ENCODE results near the gene EDRF1.

Gene EDRF1

DNA sequence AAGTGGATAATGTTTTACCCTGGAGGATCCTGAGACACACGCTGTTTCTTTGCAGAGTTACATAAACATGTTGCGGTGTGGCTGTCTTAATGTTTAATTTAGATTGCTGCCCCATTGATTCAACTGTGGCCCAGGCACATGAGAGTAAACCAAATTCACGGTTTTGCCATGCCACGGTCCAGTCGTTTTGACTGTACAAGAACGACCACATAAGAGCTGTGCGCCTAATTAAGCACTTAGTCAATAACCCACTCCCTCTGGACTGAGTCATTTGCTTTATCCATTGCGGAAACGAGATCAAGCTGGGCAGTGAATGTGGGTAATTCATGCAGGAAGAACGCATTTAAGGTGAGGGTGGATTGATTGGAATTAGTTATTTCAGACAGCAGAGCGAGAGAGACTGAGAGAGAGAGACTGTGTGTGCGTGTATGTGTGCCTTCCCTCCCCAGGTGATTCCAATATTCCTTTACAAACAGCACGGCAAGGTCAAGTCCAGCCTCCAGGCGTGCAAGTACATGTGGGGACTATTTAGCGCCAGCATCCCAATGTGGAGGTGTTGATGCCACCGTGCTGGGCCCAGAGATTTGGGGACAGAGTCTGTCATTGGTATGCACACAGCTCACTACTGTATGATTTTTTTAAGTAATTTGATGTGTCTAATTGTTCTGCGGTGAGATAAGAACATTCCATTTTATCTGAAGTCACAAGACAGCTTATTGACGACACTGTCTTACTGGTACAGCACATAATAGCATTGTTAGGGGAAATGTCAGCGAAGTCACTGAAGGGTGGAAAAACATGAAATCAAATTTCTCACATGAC lies 28.1 kb upstream of the EDRF1 start (continued):
- no peak for TF ChIP-seq ZNF132 (tag by site-specific recombination; IDR thresholded peaks at IDR 0.05; ENCODE audit: borderline replicate concordance)
- TF ChIP-seq ZNF266 (tag by site-specific recombination; IDR thresholded peaks at IDR 0.05; ENCODE audit: low read depth) = no peak
- TF ChIP-seq, protein P1, sequence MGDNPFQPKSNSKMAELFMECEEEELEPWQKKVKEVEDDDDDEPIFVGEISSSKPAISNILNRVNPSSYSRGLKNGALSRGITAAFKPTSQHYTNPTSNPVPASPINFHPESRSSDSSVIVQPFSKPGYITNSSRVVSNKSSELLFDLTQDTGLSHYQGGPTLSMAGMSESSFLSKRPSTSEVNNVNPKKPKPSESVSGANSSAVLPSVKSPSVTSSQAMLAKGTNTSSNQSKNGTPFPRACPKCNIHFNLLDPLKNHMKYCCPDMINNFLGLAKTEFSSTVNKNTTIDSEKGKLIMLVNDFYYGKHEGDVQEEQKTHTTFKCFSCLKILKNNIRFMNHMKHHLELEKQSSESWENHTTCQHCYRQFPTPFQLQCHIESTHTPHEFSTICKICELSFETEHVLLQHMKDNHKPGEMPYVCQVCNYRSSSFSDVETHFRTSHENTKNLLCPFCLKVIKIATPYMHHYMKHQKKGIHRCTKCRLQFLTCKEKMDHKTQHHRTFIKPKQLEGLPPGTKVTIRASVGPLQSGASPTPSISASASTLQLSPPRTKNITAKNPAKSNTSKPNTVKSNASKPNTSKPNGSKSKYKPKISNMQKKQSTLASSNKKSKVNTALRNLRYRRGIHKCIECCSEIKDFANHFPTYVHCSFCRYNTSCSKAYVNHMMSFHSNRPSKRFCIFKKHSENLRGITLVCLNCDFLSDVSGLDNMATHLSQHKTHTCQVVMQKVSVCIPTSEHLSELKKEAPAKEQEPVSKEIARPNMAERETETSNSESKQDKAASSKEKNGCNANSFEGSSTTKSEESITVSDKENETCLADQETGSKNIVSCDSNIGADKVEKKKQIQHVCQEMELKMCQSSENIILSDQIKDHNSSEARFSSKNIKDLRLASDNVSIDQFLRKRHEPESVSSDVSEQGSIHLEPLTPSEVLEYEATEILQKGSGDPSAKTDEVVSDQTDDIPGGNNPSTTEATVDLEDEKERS (tag by site-specific recombination; IDR thresholded peaks at IDR 0.05) = no peak
- TF ChIP-seq, protein P2, sequence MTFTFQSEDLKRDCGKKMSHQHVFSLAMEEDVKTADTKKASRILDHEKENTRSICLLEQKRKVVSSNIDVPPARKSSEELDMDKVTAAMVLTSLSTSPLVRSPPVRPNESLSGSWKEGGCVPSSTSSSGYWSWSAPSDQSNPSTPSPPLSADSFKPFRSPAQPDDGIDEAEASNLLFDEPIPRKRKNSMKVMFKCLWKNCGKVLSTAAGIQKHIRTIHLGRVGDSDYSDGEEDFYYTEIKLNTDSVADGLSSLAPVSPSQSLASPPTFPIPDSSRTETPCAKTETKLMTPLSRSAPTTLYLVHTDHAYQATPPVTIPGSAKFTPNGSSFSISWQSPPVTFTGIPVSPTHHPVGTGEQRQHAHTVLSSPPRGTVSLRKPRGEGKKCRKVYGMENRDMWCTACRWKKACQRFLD (tag by site-specific recombination; IDR thresholded peaks at IDR 0.05) = no peak
- TF ChIP-seq, protein P3, sequence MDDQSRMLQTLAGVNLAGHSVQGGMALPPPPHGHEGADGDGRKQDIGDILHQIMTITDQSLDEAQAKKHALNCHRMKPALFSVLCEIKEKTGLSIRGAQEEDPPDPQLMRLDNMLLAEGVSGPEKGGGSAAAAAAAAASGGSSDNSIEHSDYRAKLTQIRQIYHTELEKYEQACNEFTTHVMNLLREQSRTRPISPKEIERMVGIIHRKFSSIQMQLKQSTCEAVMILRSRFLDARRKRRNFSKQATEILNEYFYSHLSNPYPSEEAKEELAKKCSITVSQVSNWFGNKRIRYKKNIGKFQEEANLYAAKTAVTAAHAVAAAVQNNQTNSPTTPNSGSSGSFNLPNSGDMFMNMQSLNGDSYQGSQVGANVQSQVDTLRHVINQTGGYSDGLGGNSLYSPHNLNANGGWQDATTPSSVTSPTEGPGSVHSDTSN (CRISPR knock-in tag; IDR thresholded peaks at IDR 0.05) = no peak
- no peak for TF ChIP-seq IKZF3 (tag by site-specific recombination; IDR thresholded peaks at IDR 0.05)
- TF ChIP-seq ZNF596 (tag by site-specific recombination; IDR thresholded peaks at IDR 0.05) = no peak
- TF ChIP-seq ZSCAN16 (tag by site-specific recombination; IDR thresholded peaks at IDR 0.05) = no peak
- TF ChIP-seq, protein P4, sequence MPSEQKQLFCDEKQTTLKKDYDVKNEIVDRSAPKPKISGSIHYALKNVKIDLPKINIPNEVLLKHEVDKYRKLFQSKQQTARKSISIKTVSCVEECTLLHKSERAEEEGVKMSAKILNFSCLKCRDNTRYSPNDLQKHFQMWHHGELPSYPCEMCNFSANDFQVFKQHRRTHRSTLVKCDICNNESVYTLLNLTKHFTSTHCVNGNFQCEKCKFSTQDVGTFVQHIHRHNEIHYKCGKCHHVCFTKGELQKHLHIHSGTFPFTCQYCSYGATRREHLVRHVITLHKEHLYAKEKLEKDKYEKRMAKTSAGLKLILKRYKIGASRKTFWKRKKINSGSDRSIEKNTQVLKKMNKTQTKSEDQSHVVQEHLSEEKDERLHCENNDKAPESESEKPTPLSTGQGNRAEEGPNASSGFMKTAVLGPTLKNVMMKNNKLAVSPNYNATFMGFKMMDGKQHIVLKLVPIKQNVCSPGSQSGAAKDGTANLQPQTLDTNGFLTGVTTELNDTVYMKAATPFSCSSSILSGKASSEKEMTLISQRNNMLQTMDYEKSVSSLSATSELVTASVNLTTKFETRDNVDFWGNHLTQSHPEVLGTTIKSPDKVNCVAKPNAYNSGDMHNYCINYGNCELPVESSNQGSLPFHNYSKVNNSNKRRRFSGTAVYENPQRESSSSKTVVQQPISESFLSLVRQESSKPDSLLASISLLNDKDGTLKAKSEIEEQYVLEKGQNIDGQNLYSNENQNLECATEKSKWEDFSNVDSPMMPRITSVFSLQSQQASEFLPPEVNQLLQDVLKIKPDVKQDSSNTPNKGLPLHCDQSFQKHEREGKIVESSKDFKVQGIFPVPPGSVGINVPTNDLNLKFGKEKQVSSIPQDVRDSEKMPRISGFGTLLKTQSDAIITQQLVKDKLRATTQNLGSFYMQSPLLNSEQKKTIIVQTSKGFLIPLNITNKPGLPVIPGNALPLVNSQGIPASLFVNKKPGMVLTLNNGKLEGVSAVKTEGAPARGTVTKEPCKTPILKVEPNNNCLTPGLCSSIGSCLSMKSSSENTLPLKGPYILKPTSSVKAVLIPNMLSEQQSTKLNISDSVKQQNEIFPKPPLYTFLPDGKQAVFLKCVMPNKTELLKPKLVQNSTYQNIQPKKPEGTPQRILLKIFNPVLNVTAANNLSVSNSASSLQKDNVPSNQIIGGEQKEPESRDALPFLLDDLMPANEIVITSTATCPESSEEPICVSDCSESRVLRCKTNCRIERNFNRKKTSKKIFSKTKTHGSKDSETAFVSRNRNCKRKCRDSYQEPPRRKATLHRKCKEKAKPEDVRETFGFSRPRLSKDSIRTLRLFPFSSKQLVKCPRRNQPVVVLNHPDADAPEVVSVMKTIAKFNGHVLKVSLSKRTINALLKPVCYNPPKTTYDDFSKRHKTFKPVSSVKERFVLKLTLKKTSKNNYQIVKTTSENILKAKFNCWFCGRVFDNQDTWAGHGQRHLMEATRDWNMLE (tag by site-specific recombination; conservative IDR thresholded peaks at IDR 0.05; ENCODE audit: low read depth) = no peak
- TF ChIP-seq ZNF747 (tag by site-specific recombination; IDR thresholded peaks at IDR 0.05) = no peak
- TF ChIP-seq ZFHX2 (tag by site-specific recombination; conservative IDR thresholded peaks at IDR 0.05) = peak; percentile 34; the same call in 1 of the 2 replicates
- no peak for TF ChIP-seq SETDB1 (IDR thresholded peaks at IDR 0.05; ENCODE audit: insufficient read length, low read length)
- TF ChIP-seq ZIC2 (tag by site-specific recombination; IDR thresholded peaks at IDR 0.05) = peak; percentile 38; the same call in 1 of the 2 replicates
- TF ChIP-seq, protein P5, sequence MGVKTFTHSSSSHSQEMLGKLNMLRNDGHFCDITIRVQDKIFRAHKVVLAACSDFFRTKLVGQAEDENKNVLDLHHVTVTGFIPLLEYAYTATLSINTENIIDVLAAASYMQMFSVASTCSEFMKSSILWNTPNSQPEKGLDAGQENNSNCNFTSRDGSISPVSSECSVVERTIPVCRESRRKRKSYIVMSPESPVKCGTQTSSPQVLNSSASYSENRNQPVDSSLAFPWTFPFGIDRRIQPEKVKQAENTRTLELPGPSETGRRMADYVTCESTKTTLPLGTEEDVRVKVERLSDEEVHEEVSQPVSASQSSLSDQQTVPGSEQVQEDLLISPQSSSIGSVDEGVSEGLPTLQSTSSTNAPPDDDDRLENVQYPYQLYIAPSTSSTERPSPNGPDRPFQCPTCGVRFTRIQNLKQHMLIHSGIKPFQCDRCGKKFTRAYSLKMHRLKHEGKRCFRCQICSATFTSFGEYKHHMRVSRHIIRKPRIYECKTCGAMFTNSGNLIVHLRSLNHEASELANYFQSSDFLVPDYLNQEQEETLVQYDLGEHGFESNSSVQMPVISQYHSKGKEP (tag by site-specific recombination; IDR thresholded peaks at IDR 0.05) = no peak; the same call in 1 of the 2 replicates
- TF ChIP-seq ZNF10 (tag by site-specific recombination; IDR thresholded peaks at IDR 0.05) = no peak
- no peak for TF ChIP-seq ZNF544 (tag by site-specific recombination; IDR thresholded peaks at IDR 0.05)
- TF ChIP-seq, protein P6, sequence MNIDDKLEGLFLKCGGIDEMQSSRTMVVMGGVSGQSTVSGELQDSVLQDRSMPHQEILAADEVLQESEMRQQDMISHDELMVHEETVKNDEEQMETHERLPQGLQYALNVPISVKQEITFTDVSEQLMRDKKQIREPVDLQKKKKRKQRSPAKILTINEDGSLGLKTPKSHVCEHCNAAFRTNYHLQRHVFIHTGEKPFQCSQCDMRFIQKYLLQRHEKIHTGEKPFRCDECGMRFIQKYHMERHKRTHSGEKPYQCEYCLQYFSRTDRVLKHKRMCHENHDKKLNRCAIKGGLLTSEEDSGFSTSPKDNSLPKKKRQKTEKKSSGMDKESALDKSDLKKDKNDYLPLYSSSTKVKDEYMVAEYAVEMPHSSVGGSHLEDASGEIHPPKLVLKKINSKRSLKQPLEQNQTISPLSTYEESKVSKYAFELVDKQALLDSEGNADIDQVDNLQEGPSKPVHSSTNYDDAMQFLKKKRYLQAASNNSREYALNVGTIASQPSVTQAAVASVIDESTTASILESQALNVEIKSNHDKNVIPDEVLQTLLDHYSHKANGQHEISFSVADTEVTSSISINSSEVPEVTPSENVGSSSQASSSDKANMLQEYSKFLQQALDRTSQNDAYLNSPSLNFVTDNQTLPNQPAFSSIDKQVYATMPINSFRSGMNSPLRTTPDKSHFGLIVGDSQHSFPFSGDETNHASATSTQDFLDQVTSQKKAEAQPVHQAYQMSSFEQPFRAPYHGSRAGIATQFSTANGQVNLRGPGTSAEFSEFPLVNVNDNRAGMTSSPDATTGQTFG (tag by site-specific recombination; IDR thresholded peaks at IDR 0.05; ENCODE audit: borderline replicate concordance) = no peak
- TF ChIP-seq GLIS1 (tag by site-specific recombination; IDR thresholded peaks at IDR 0.05) = no peak
- TF ChIP-seq ZNF114 (tag by site-specific recombination; IDR thresholded peaks at IDR 0.05) = no peak
- TF ChIP-seq, protein P7, sequence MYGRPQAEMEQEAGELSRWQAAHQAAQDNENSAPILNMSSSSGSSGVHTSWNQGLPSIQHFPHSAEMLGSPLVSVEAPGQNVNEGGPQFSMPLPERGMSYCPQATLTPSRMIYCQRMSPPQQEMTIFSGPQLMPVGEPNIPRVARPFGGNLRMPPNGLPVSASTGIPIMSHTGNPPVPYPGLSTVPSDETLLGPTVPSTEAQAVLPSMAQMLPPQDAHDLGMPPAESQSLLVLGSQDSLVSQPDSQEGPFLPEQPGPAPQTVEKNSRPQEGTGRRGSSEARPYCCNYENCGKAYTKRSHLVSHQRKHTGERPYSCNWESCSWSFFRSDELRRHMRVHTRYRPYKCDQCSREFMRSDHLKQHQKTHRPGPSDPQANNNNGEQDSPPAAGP (tag by site-specific recombination; IDR thresholded peaks at IDR 0.05) = peak; percentile 92; the same call in 1 of the 2 replicates
- no peak for TF ChIP-seq ZNF214 (tag by site-specific recombination; IDR thresholded peaks at IDR 0.05; ENCODE audit: borderline replicate concordance)
- no peak for TF ChIP-seq MYNN (tag by site-specific recombination; IDR thresholded peaks at IDR 0.05; ENCODE audit: borderline replicate concordance)
- TF ChIP-seq ZNF792 (tag by site-specific recombination; IDR thresholded peaks at IDR 0.05) = no peak

Data from HEK293 (cell line).